Spleen (tissue), 7 donors: ENCODE data around the gene CABP4.

Experiments used
- CTCF ChIP-seq, 11 experiments: fragments of 200-600 bp in 7 of 11; fragments of 450-650 bp in 4 of 11; sonication (generic) in 4 of 11; IDR thresholded peaks in 8 of 11; conservative IDR thresholded peaks in 3 of 11; 1 replicate in 7 of 11; 2 replicates in 4 of 11; pipeline versions ENCODE4 v1.4.0 to v1.8.0; 2016 to 2021; ENCODE audit warnings: antibody characterized with exemption in 11 of 11, inconsistent platforms in 4 of 11, mild to moderate bottlenecking in 1 of 11
- POLR2A ChIP-seq, 3 donors: fragments of 450-650 bp; IDR thresholded peaks; one replicate each; pipeline ENCODE4 v1.5.1; 2017; ENCODE audit warnings: antibody characterized with exemption in 3 of 3, mild to moderate bottlenecking in 1 of 3
- POLR2AphosphoS5 ChIP-seq, 3 donors: sonication (generic); formaldehyde crosslinking; IDR thresholded peaks; one replicate each; pipeline ENCODE4 v1.5.1; 2017; ENCODE audit warnings: antibody characterized with exemption in 3 of 3
- donor health status: DM: no; HTN: no; CAD: no; lungs with moderate emphysema.
- donor health status: DM: no; HTN: no; CAD: no.
- donor health status: DM: no; HTN: no; CAD: no.

- TF ChIP-seq POLR2AphosphoS5 (IDR thresholded peaks at IDR 0.05): peak in 1 of 3 donors; percentile 29
- TF ChIP-seq CTCF (IDR thresholded peaks at IDR 0.05 in 8 of 11, conservative IDR thresholded peaks at IDR 0.05 in 3 of 11): no peak
- TF ChIP-seq POLR2A (IDR thresholded peaks at IDR 0.05): no peak
These were observed 46.7 kb downstream of the CABP4 start for GRCh38 chr11:67501854-67502253.
